Mesendoderm (in vitro differentiated cells): Measurements from ENCODE around the gene MCM8.
A peak's percentile ranks its signal among the peaks of the same experiment; 100 is the strongest.

Source experiments
- DNase-seq: peaks from one replicate; pipeline ENCODE4 v3.0.0; 2013
- H2AK5ac ChIP-seq: 2 replicates; pipeline ENCODE4 v1.6.1; 2013; ENCODE audit warnings: low read length, inconsistent platforms
- H2BK120ac ChIP-seq: 2 replicates; pipeline ENCODE4 v1.6.1; 2013; ENCODE audit warnings: low read depth, mild to moderate bottlenecking, low read length, moderate library complexity, mixed read lengths
- H2BK15ac ChIP-seq: replicated peaks from 2 replicates; pipeline ENCODE4 v1.6.1; 2013; ENCODE audit warnings: low read depth, mild to moderate bottlenecking, moderate library complexity
- H2BK5ac ChIP-seq: 2 replicates; pipeline ENCODE4 v1.6.1; 2013; ENCODE audit warnings: low read length, inconsistent platforms
- H3K18ac ChIP-seq: 2 replicates; pipeline ENCODE4 v1.6.1; 2013; ENCODE audit warnings: mild to moderate bottlenecking, low read length, mixed read lengths
- H3K23ac ChIP-seq: one replicate; pipeline ENCODE4 v1.6.1; 2013; ENCODE audit warnings: low read length
- H3K27ac ChIP-seq: 2 replicates; pipeline ENCODE4 v1.5.1; 2013; ENCODE audit warnings: low read depth, mild to moderate bottlenecking, inconsistent platforms, low read length, moderate library complexity
- H3K27me3 ChIP-seq: 2 replicates; pipeline ENCODE4 v1.6.1; 2013; ENCODE audit warnings: low read length, control low read depth, mild to moderate bottlenecking, inconsistent platforms; ENCODE audit not compliant: insufficient read depth, poor library complexity
- H3K36me3 ChIP-seq: 2 replicates; pipeline ENCODE4 v1.6.1; 2013; ENCODE audit warnings: low read length, inconsistent platforms; ENCODE audit not compliant: control insufficient read depth, insufficient read depth
- H3K4ac ChIP-seq: one replicate; pipeline ENCODE4 v1.6.1; 2013; ENCODE audit warnings: low read depth, mild to moderate bottlenecking, low read length, moderate library complexity
- H3K4me1 ChIP-seq: 2 replicates; pipeline ENCODE4 v1.6.1; 2013; ENCODE audit warnings: low read depth, low read length, inconsistent platforms; ENCODE audit not compliant: control insufficient read depth
- H3K4me2 ChIP-seq: 2 replicates; pipeline ENCODE4 v1.6.1; 2013; ENCODE audit warnings: low read length
- H3K4me3 ChIP-seq: 2 replicates; pipeline ENCODE4 v1.5.1; 2013; ENCODE audit warnings: mild to moderate bottlenecking, low read length
- H3K56ac ChIP-seq: one replicate; pipeline ENCODE4 v1.6.1; 2013; ENCODE audit warnings: low read length
- H3K79me1 ChIP-seq: 2 replicates; pipeline ENCODE4 v1.6.1; 2013; ENCODE audit warnings: low read length, inconsistent platforms
- H3K79me2 ChIP-seq: 2 replicates; pipeline ENCODE4 v1.6.1; 2013; ENCODE audit warnings: mild to moderate bottlenecking, low read length; ENCODE audit not compliant: control insufficient read depth, insufficient read depth
- H3K9ac ChIP-seq: 2 replicates; pipeline ENCODE4 v1.6.1; 2013; ENCODE audit warnings: low read length, inconsistent platforms
- H4K5ac ChIP-seq: one replicate; pipeline ENCODE4 v1.6.1; 2013; ENCODE audit warnings: low read length
- H4K8ac ChIP-seq: one replicate; pipeline ENCODE4 v1.6.1; 2013; ENCODE audit warnings: low read depth, mild to moderate bottlenecking, control low read depth, low read length, moderate library complexity
- WGBS: extraction: QIAGEN DNeasy Blood & Tissue Kit; methylation state at CpG from one replicate; pipeline ENCODE4 v1.1.7; 2013; ENCODE audit warnings: low lambda C conversion rate, missing lambda C conversion rate; ENCODE audit not compliant: insufficient coverage; ENCODE audit errors: extremely low coverage; 5-methylcytosine and 5-hydroxymethylcytosine counted together

Gene MCM8

DNA sequence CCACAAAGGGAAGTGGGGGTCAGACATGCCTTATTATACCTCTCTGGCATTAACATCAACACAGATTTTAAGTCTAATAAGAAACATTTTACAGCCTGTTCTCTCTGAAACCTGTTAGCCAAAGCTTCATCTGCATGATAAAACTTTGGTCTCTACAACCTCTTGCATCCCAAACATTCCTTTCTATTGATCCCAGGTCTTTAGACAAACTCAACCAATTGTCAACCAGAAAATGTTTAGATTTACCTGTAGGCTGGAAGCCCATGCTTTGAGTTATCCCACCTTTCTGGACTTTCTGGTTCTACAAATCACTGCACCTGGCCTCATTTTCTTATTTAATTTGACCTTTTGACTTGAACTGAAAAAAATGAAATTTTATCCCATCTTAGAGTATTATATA lies 20.8 kb downstream of the MCM8 start:
- Histone ChIP-seq H3K23ac (no peak overlapping the region), H2BK15ac (no peak overlapping the region), H4K8ac (no peak overlapping the region), H3K4me1 (no peaks in the 10 kb centered on the region), H3K4ac (no peak overlapping the region), H2BK5ac (no peak overlapping the region), H3K79me1 (no peaks in the 10 kb centered on the region), H3K36me3 (no peaks in the 10 kb centered on the region), H3K56ac (no peak overlapping the region), H3K27ac (no peak overlapping the region), H2BK120ac (no peak overlapping the region), H2AK5ac (no peak overlapping the region), H3K4me2 (no peak overlapping the region), H3K9ac (no peak overlapping the region), H3K4me3 (no peak overlapping the region), H3K79me2 (no peaks in the 10 kb centered on the region), H3K18ac (no peak overlapping the region), H3K27me3 (no peaks in the 10 kb centered on the region), H4K5ac (no peak overlapping the region)
- DNase-seq: peak; percentile 28

DNA sequence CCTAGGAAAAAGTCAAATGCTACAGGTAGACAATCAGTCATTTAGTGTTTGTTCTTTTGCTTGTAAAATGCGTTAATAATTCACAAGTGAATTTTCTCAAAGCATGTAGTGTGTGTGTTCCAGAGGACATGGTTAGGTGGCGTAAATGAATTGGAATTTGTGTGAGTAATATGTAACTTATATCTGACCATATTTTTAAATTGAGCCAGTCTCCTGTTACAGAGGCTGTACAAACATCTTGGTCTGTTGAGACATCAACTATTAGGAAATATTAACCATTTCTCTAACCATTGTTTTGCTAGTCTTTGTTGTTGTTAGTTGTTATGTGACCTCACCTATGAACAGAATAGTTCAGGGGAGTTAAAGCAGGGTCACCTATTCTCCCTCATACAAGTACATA lies 22.7 kb downstream of the MCM8 start:
- no peak overlapping the region for H3K9ac ChIP-seq
- no peak for DNase-seq
- H3K27ac ChIP-seq: no peak overlapping the region
- no peaks in the 10 kb centered on the region for H3K36me3 ChIP-seq
- no peaks in the 10 kb centered on the region for H3K79me2 ChIP-seq
- H4K8ac ChIP-seq: no peak overlapping the region
- 100% methylated on average over 1 of the region's 2 CpGs for WGBS
- no peaks in the 10 kb centered on the region for H3K4me1 ChIP-seq
- no peak overlapping the region for H2BK5ac ChIP-seq
- no peaks in the 10 kb centered on the region for H3K27me3 ChIP-seq
- no peaks in the 10 kb centered on the region for H3K79me1 ChIP-seq
- H3K56ac ChIP-seq: no peak overlapping the region
- H3K23ac ChIP-seq: no peak overlapping the region
- H4K5ac ChIP-seq: no peak overlapping the region
- H2BK15ac ChIP-seq: no peak overlapping the region
- no peak overlapping the region for H3K4me3 ChIP-seq
- H2AK5ac ChIP-seq: no peak overlapping the region
- H3K4ac ChIP-seq: no peak overlapping the region
- no peak overlapping the region for H3K4me2 ChIP-seq
- H2BK120ac ChIP-seq: no peak overlapping the region
- no peak overlapping the region for H3K18ac ChIP-seq

DNA sequence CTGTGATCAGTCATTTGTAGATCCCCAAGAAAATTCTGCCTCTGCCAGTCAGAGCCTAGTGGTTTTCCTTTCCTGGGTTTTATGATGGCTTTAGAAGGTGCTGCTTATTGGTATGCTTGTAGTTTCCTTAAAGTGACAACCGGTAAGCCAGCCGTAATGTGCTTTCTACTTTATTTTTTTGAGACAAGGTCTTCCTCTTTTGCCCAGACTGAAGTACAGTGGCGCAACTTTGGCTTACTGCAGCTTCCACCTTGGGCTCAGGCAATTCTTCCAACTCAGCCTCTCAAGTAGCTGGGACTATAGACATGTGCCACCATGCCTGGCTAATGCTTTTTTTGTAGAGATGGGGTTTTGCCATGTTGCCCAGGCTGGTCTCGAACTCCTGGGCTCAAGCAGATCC lies 23.5 kb downstream of the MCM8 start:
- Histone ChIP-seq H3K18ac (no peak overlapping the region), H3K4ac (no peak overlapping the region), H3K4me3 (no peak overlapping the region), H2BK120ac (no peak overlapping the region), H3K79me1 (no peaks in the 10 kb centered on the region), H3K56ac (no peak overlapping the region), H4K5ac (no peak overlapping the region), H3K4me2 (no peak overlapping the region), H3K4me1 (no peaks in the 10 kb centered on the region), H3K36me3 (peaks cover 2% of the 10 kb centered on the region), H2AK5ac (no peak overlapping the region), H3K27ac (no peak overlapping the region), H3K9ac (no peak overlapping the region), H3K79me2 (no peaks in the 10 kb centered on the region), H3K27me3 (no peaks in the 10 kb centered on the region), H2BK15ac (no peak overlapping the region), H4K8ac (no peak overlapping the region), H3K23ac (no peak overlapping the region), H2BK5ac (no peak overlapping the region)
- no peak for DNase-seq
- WGBS: no CpG with 5 or more reads among the region's 4 CpGs

DNA sequence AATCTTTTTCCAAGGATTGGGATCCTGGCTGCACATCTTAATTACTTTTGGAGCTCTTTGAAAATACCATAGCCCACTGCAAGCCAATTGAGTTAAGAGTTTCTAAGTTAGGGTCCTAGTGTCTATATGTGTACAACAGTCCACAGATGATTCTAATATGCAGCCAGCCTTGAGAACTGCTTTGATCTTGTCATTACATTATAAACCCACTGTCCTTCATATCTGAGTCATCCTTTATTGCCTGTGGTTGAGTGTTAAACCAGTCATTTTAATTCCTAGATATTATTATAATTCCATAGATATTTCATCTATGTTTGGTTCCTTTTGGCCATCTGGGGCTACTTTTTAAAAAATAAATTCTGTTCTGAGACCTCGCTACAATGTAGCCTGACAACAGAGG lies 24.1 kb downstream of the MCM8 start:
- Histone ChIP-seq H3K23ac (no peak overlapping the region), H3K56ac (no peak overlapping the region), H3K18ac (no peak overlapping the region), H3K4me2 (no peak overlapping the region), H3K79me2 (no peaks in the 10 kb centered on the region), H3K9ac (no peak overlapping the region), H2BK5ac (no peak overlapping the region), H3K4me1 (no peaks in the 10 kb centered on the region), H3K27me3 (no peaks in the 10 kb centered on the region), H4K8ac (no peak overlapping the region), H3K36me3 (peaks cover 3% of the 10 kb centered on the region), H3K79me1 (no peaks in the 10 kb centered on the region), H4K5ac (no peak overlapping the region), H3K4ac (no peak overlapping the region), H2BK120ac (no peak overlapping the region), H3K4me3 (no peak overlapping the region), H3K27ac (no peak overlapping the region), H2BK15ac (no peak overlapping the region), H2AK5ac (no peak overlapping the region)
- WGBS: no CpG with 5 or more reads among the region's 1 CpG
- DNase-seq: no peak

DNA sequence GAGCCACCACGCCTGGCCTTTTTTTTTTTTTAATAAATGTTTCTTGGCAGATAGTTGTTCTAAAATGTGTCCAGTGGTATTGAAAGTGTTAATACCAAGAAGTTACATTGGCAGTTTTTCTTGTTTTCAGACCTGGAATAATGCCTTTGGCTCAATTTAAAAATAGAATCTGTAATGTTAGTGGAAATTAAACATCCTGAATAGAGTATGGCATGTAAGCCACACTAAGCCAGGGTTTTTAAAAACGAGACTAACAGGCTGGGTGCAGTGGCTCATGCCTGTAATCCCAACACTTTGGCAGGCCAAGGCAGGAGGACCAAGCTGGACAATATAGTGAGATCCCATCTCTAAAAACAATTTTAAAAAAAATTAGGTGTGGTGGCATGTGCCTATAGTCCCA lies 25.3 kb downstream of the MCM8 start:
- no peak overlapping the region for H3K27ac ChIP-seq
- no peak overlapping the region for H2AK5ac ChIP-seq
- H3K79me2 ChIP-seq: no peaks in the 10 kb centered on the region
- H3K4me3 ChIP-seq: no peak overlapping the region
- H2BK5ac ChIP-seq: no peak overlapping the region
- H4K8ac ChIP-seq: no peak overlapping the region
- H3K9ac ChIP-seq: no peak overlapping the region
- H2BK120ac ChIP-seq: no peak overlapping the region
- no peak overlapping the region for H3K4ac ChIP-seq
- H3K23ac ChIP-seq: no peak overlapping the region
- WGBS: no CpG with 5 or more reads among the region's 2 CpGs
- DNase-seq: no peak
- no peak overlapping the region for H3K18ac ChIP-seq
- H4K5ac ChIP-seq: no peak overlapping the region
- no peaks in the 10 kb centered on the region for H3K79me1 ChIP-seq
- no peak overlapping the region for H3K4me2 ChIP-seq
- no peaks in the 10 kb centered on the region for H3K27me3 ChIP-seq
- H3K36me3 ChIP-seq: peaks cover 3% of the 10 kb centered on the region
- no peaks in the 10 kb centered on the region for H3K4me1 ChIP-seq
- H2BK15ac ChIP-seq: no peak overlapping the region
- H3K56ac ChIP-seq: no peak overlapping the region

DNA sequence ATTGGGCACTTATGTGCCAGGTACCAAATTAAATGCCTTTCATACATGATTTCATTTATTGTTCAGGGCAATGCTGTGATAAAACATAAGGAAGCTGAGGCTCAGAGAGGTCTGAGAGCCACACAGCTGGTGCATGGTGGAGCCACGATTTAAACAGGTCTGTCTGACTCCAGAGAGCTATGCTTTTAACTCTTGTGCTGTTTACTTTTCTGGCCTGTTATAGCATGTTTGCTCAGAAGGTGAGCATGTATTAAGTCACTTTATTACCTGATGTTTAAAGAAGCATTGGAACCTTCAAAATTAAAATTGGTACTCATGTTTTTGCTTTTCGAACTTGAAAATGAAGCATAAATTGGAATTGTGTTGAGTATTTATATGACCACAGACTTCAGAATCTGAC lies 26.8 kb downstream of the MCM8 start:
- no peak overlapping the region for H4K5ac ChIP-seq
- H3K27me3 ChIP-seq: no peaks in the 10 kb centered on the region
- no peak overlapping the region for H3K9ac ChIP-seq
- no peak overlapping the region for H3K23ac ChIP-seq
- H3K4me2 ChIP-seq: no peak overlapping the region
- no peak overlapping the region for H2AK5ac ChIP-seq
- no peaks in the 10 kb centered on the region for H3K79me2 ChIP-seq
- H3K4me3 ChIP-seq: no peak overlapping the region
- no peak overlapping the region for H3K4ac ChIP-seq
- H3K4me1 ChIP-seq: no peaks in the 10 kb centered on the region
- H3K56ac ChIP-seq: no peak overlapping the region
- H3K18ac ChIP-seq: no peak overlapping the region
- H3K36me3 ChIP-seq: peaks cover 3% of the 10 kb centered on the region
- DNase-seq: no peak
- no peak overlapping the region for H2BK15ac ChIP-seq
- no CpG with 5 or more reads among the region's 2 CpGs for WGBS
- H2BK5ac ChIP-seq: no peak overlapping the region
- H2BK120ac ChIP-seq: no peak overlapping the region
- no peak overlapping the region for H4K8ac ChIP-seq
- H3K79me1 ChIP-seq: no peaks in the 10 kb centered on the region
- no peak overlapping the region for H3K27ac ChIP-seq
